Endothelial cell of umbilical vein (primary cell): ENCODE data around the gene NKX1-1. TPM values are rescaled to one million over a fixed set of nuclear protein-coding genes. Genes with fewer than 3 reads are reported as not detected.

Source experiments
- BruUV-seq: library from RNA; stranded (reverse); fragments of 400-500 nt; replicated peaks from 2 replicates; lab custom pipeline; 2021; lab: Mats Ljungman, UMichigan
- CTCF ChIA-PET: fragments of 300-600, 350-600 bp; sonication (Branson Sonifier 250); formaldehyde crosslinking; loops from one replicate; lab custom pipeline; 2021; ENCODE audit warnings: antibody characterized with exemption, inconsistent platforms; lab: Charles Lee
- POLR2A ChIA-PET: fragments of 300-600, 350-600 bp; sonication (Branson Sonifier 250); formaldehyde crosslinking; loops from one replicate; lab custom pipeline; 2021; ENCODE audit warnings: antibody characterized with exemption, inconsistent platforms; lab: Charles Lee
- DNase-seq: peaks from one replicate; pipeline ENCODE4 v3.0.0-alpha.2; 2011; ENCODE audit warnings: low read depth, low spot score
- FAIRE-seq: peaks from 2 replicates; lab custom pipeline; 2011; peaks lifted over from hg19 to GRCh38; lab: Jason Lieb, UNC
- H2AFZ ChIP-seq: 2 replicates; pipeline ENCODE4 v1.6.0; 2012; ENCODE audit warnings: low read depth, low read length, control low read depth, inconsistent platforms
- H3K27ac ChIP-seq: 2 replicates; pipeline ENCODE4 v1.5.1; 2011; ENCODE audit warnings: low read depth, mild to moderate bottlenecking, control low read depth, low read length, moderate library complexity; ENCODE audit not compliant: insufficient read depth
- H3K27me3 ChIP-seq, 2 experiments: 2 replicates each; pipeline versions ENCODE4 v1.6.0 to v1.6.1; 2011; ENCODE audit warnings: low read length in 2 of 2, mixed read lengths in 1 of 2; ENCODE audit not compliant: control insufficient read depth in 2 of 2, insufficient read depth in 2 of 2
- H3K36me3 ChIP-seq, 2 experiments: 2 replicates in 1 of 2; 3 replicates in 1 of 2; pipeline ENCODE4 v1.5.1; 2011; ENCODE audit warnings: low read length in 2 of 2, mild to moderate bottlenecking in 1 of 2, moderate library complexity in 1 of 2; ENCODE audit not compliant: control insufficient read depth in 2 of 2, insufficient read depth in 2 of 2; ENCODE audit errors: extremely low read depth in 1 of 2
- H3K4me1 ChIP-seq: 3 replicates; pipeline ENCODE4 v1.5.1; 2011; ENCODE audit warnings: mild to moderate bottlenecking, low read length; ENCODE audit not compliant: control insufficient read depth, insufficient read depth; ENCODE audit errors: extremely low read depth
- H3K4me2 ChIP-seq: 2 replicates; pipeline ENCODE4 v1.6.1; 2011; ENCODE audit warnings: low read length, control low read depth, mixed read lengths; ENCODE audit not compliant: insufficient read depth
- H3K4me3 ChIP-seq, 3 experiments: fragments of 200-600 bp in 1 of 3; sonication (generic), shearing (Covaris generic) in 1 of 3; replicated peaks in 1 of 3; 2 replicates each; pipeline ENCODE4 v1.5.1; 2011 to 2016; ENCODE audit warnings: control low read depth in 3 of 3, low read length in 3 of 3, mild to moderate bottlenecking in 2 of 3, inconsistent platforms in 1 of 3, low read depth in 1 of 3, moderate library complexity in 1 of 3; ENCODE audit not compliant: insufficient read depth in 1 of 3
- H3K79me2 ChIP-seq: 2 replicates; pipeline ENCODE4 v1.6.0; 2012; ENCODE audit warnings: low read length, inconsistent platforms; ENCODE audit not compliant: control insufficient read depth, insufficient read depth
- H3K9ac ChIP-seq: replicated peaks from 2 replicates; pipeline ENCODE3; 2011; ENCODE audit warnings: low read length, control low read depth; ENCODE audit not compliant: insufficient read depth; ENCODE audit errors: extremely low read depth
- H3K9me1 ChIP-seq: replicated peaks from 3 replicates; pipeline ENCODE4 v1.6.0; 2011; ENCODE audit warnings: mild to moderate bottlenecking, low read length; ENCODE audit not compliant: control insufficient read depth, insufficient read depth; ENCODE audit errors: extremely low read depth
- H3K9me3 ChIP-seq: replicated peaks from 2 replicates; pipeline ENCODE4 v1.5.1; 2012; ENCODE audit warnings: low read length, inconsistent platforms; ENCODE audit not compliant: control insufficient read depth, insufficient read depth
- H4K20me1 ChIP-seq: replicated peaks from 2 replicates; pipeline ENCODE3; 2011; ENCODE audit warnings: mild to moderate bottlenecking, low read length; ENCODE audit not compliant: control insufficient read depth, insufficient read depth; ENCODE audit errors: extremely low read depth
- CTCF ChIP-seq, 2 donors: IDR thresholded peaks; 1 replicate in 1 of 2; 2 replicates in 1 of 2; pipeline ENCODE4 v1.5.1; 2011; ENCODE audit warnings: low read length in 2 of 2, mild to moderate bottlenecking in 2 of 2, moderate library complexity in 2 of 2, control low read depth in 1 of 2, inconsistent platforms in 1 of 2, low read depth in 1 of 2; ENCODE audit not compliant: insufficient read depth in 1 of 2; ENCODE audit errors: extremely low read depth in 1 of 2
- EZH2 ChIP-seq: IDR thresholded peaks from 2 replicates; pipeline ENCODE4 v1.6.1; 2012; ENCODE audit warnings: borderline replicate concordance, low read depth, mild to moderate bottlenecking, moderate library complexity, low read length, inconsistent platforms; ENCODE audit not compliant: severe bottlenecking
- FOS ChIP-seq: IDR thresholded peaks from 2 replicates; pipeline ENCODE4 v1.6.1; 2011; ENCODE audit warnings: mild to moderate bottlenecking, low read length, moderate library complexity, borderline replicate concordance; ENCODE audit not compliant: insufficient read depth
- GATA2 ChIP-seq: IDR thresholded peaks from 2 replicates; pipeline ENCODE4 v1.7.0; 2011; ENCODE audit warnings: low read depth, mild to moderate bottlenecking, moderate library complexity, mixed read lengths, low read length; ENCODE audit not compliant: insufficient read length, insufficient read depth
- JUN ChIP-seq: IDR thresholded peaks from 2 replicates; pipeline ENCODE4 v1.6.1; 2011; ENCODE audit warnings: borderline replicate concordance, low read depth; ENCODE audit not compliant: insufficient read length, insufficient read depth
- MAX ChIP-seq: IDR thresholded peaks from 2 replicates; pipeline ENCODE4 v1.6.1; 2011; ENCODE audit not compliant: insufficient read depth, insufficient read length
- MYC ChIP-seq: IDR thresholded peaks from one replicate; pipeline ENCODE4 v1.6.1; 2011; ENCODE audit warnings: mild to moderate bottlenecking, low read depth, low read length
- POLR2A ChIP-seq: IDR thresholded peaks from 2 replicates; pipeline ENCODE4 v1.6.1; 2012; ENCODE audit warnings: low read depth, mild to moderate bottlenecking, control low read depth, low read length
- POLR2AphosphoS5 ChIP-seq: IDR thresholded peaks from 2 replicates; pipeline ENCODE4 v1.6.1; 2012; ENCODE audit warnings: low read depth, mild to moderate bottlenecking, control low read depth, low read length, moderate library complexity; ENCODE audit not compliant: insufficient read depth
- dilution Hi-C: fragments of 300-500 bp; cut with MboI; formaldehyde crosslinking; loops from one replicate; pipeline ENCODE4 v1.15.0; 2019; ENCODE audit warnings: low sequenced_read_pairs; ENCODE audit not compliant: extremely low pct_ligation_motif_present
- intact Hi-C: fragments of 100-400 bp; cut with micrococcal nuclease; formaldehyde crosslinking; loops from one replicate; pipeline ENCODE4 v1.10.0; 2022
- polyA plus RNA-seq, 4 experiments: library from polyadenylated mRNA; depleted of rRNA in 3 of 4; stranded (reverse) in 3 of 4; unstranded in 1 of 4; fragments of >200 nt; gene quantifications; 2 replicates each; pipeline versions ENCODE4 v1.2.1 to v1.2.3, GENCODE V29; 2011 to 2012; ENCODE audit warnings: missing spikeins in 1 of 4
- total RNA-seq: library from RNA; stranded (reverse); gene quantifications from 2 replicates; pipeline ENCODE4 v1.2.3, GENCODE V29; 2021

NKX1-1 gene
- total and polyA plus RNA-seq, 2 donors (not counting 3 experiments of a cell fraction or from before 2014, with no cell fraction given) = not detected

GRCh38 chr4:1379351-1379781 lies 26.9 kb downstream of the NKX1-1 start:
- TF ChIP-seq EZH2 (no peak), JUN (no peak), CTCF (IDR thresholded peaks at IDR 0.05; ENCODE audit: extremely low read depth in 1 of 2, insufficient read depth in 1 of 2, low read depth in 1 of 2, low read length in 2 of 2) (no peak), MAX (no peak), POLR2A (no peak), POLR2AphosphoS5 (no peak), GATA2 (no peak), MYC (no peak), FOS (no peak)
- H3K27me3 ChIP-seq = no peaks in the 10 kb centered on the region
- no peaks in the 10 kb centered on the region for H3K9me1 ChIP-seq
- ChIA-PET POLR2A (no interaction called here), CTCF (no interaction called here)
- no peak overlapping the region for H3K4me3 ChIP-seq
- intact Hi-C loops (no loop called here), dilution Hi-C loops (no loop called here)
- FAIRE-seq (no peak), DNase-seq (no peak)
- no peaks in the 10 kb centered on the region for H3K79me2 ChIP-seq
- H3K36me3 ChIP-seq = no peaks in the 10 kb centered on the region
- H3K9me3 ChIP-seq = no peaks in the 10 kb centered on the region
- no peak overlapping the region for H3K9ac ChIP-seq
- no peak overlapping the region for H3K27ac ChIP-seq
- H3K4me1 ChIP-seq = no peaks in the 10 kb centered on the region
- H2AFZ ChIP-seq = no peak overlapping the region
- no TSS peak for BruUV-seq
- no peak overlapping the region for H3K4me2 ChIP-seq
- no peaks in the 10 kb centered on the region for H4K20me1 ChIP-seq
